HG02973 (cell line): ENCODE measurements around the gene NUMBL.
A peak's percentile ranks its signal among the peaks of the same experiment; 100 is the strongest.
"Not testable (repeated sequence)": the region's sequence is repeated elsewhere in the genome, so short reads cannot be mapped to it uniquely, and the experiment has no call there.

Experiments used
- ATAC-seq: cut with Tn5 transposase; IDR thresholded peaks from one replicate; pipeline ENCODE4 v1.9.1; 2021; ENCODE audit warnings: moderate library complexity; ENCODE audit not compliant: unreplicated experiment

Gene NUMBL

GRCh38 chr19:40690050-40690692 lies at the start of gene NUMBL:
Gene NUMBL (minus strand): TSS chr19:40690651. CDS start chr19:40690483, 168 bp downstream.
- peak; percentile 3 for ATAC-seq

GRCh38 chr19:40739030-40739839 lies 48.8 kb upstream of the NUMBL start:
- no peak for ATAC-seq

GRCh38 chr19:40737102-40737644 lies 46.7 kb upstream of the NUMBL start:
- no peak for ATAC-seq

GRCh38 chr19:40736661-40737060 lies 46.2 kb upstream of the NUMBL start:
- ATAC-seq, result no peak

GRCh38 chr19:40735013-40735771 lies 44.7 kb upstream of the NUMBL start:
- ATAC-seq, result no peak

GRCh38 chr19:40733149-40733548 lies 42.7 kb upstream of the NUMBL start:
- no peak for ATAC-seq

GRCh38 chr19:40732304-40732703 lies 41.9 kb upstream of the NUMBL start:
- not testable (repeated sequence) for ATAC-seq

GRCh38 chr19:40730065-40730464 lies 39.6 kb upstream of the NUMBL start:
- not testable (repeated sequence) for ATAC-seq

GRCh38 chr19:40726279-40726678 lies 35.8 kb upstream of the NUMBL start:
- no peak for ATAC-seq

GRCh38 chr19:40724855-40725254 lies 34.4 kb upstream of the NUMBL start:
- no peak for ATAC-seq

GRCh38 chr19:40724315-40724714 lies 33.9 kb upstream of the NUMBL start:
- no peak for ATAC-seq

GRCh38 chr19:40723661-40724254 lies 33.3 kb upstream of the NUMBL start:
- ATAC-seq, result no peak

GRCh38 chr19:40721936-40722661 lies 31.6 kb upstream of the NUMBL start:
- no peak for ATAC-seq

GRCh38 chr19:40721140-40721486 lies 30.7 kb upstream of the NUMBL start:
- ATAC-seq, result no peak

- ATAC-seq, result no peak
Measured at GRCh38 chr19:40719414-40719894, 29.0 kb upstream of the NUMBL start.

GRCh38 chr19:40718774-40719391 lies 28.4 kb upstream of the NUMBL start:
- no peak for ATAC-seq

- no peak for ATAC-seq
Measured at GRCh38 chr19:40717880-40718773, 27.7 kb upstream of the NUMBL start.

GRCh38 chr19:40717325-40717879 lies 27.0 kb upstream of the NUMBL start:
- peak; percentile 0 for ATAC-seq
